Esophagus (tissue), 2 donors: ENCODE results near the gene FAAP100. TPM values are rescaled to one million over a fixed set of nuclear protein-coding genes. Genes with fewer than 3 reads are reported as not detected.
A peak's percentile ranks its signal among the peaks of the same experiment; 100 is the strongest.

Experiments
- H3K27ac ChIP-seq, 2 donors: one replicate each; pipeline ENCODE4 v1.5.1; 2013; ENCODE audit warnings: low read depth in 2 of 2, mild to moderate bottlenecking in 2 of 2, inconsistent platforms in 1 of 2, low read length in 1 of 2, moderate library complexity in 1 of 2
- H3K27me3 ChIP-seq, 2 donors: one replicate each; pipeline ENCODE4 v1.6.1; 2013; ENCODE audit warnings: low read length in 2 of 2, control low read depth in 1 of 2, mild to moderate bottlenecking in 1 of 2; ENCODE audit not compliant: insufficient read depth in 2 of 2, control insufficient read depth in 1 of 2
- H3K36me3 ChIP-seq, 2 donors: one replicate each; pipeline ENCODE4 v1.6.1; 2013; ENCODE audit warnings: low read length in 1 of 2; ENCODE audit not compliant: control insufficient read depth in 2 of 2, insufficient read depth in 2 of 2
- H3K4me1 ChIP-seq, 2 donors: one replicate each; pipeline ENCODE4 v1.6.1; 2013; ENCODE audit warnings: low read length in 1 of 2; ENCODE audit not compliant: control insufficient read depth in 2 of 2, insufficient read depth in 2 of 2
- H3K4me3 ChIP-seq, 2 donors: one replicate each; pipeline ENCODE4 v1.5.1; 2013; ENCODE audit warnings: low read length in 2 of 2, mild to moderate bottlenecking in 2 of 2, low read depth in 1 of 2, moderate library complexity in 1 of 2
- H3K9me3 ChIP-seq, 2 donors: one replicate each; pipeline ENCODE4 v1.6.1; 2013; ENCODE audit warnings: mild to moderate bottlenecking in 2 of 2, low read depth in 1 of 2, low read length in 1 of 2, moderate library complexity in 1 of 2; ENCODE audit not compliant: control insufficient read depth in 2 of 2, insufficient read depth in 1 of 2
- WGBS, 2 donors: extraction: QIAGEN DNeasy Blood & Tissue Kit; methylation state at CpG; one replicate each; pipeline ENCODE4 v1.1.7; 2013; 5-methylcytosine and 5-hydroxymethylcytosine counted together
- polyA plus RNA-seq, 2 donors: library from polyadenylated mRNA; stranded (reverse); fragments of 200-250 nt; gene quantifications; one replicate each; pipeline ENCODE4 v1.2.3, GENCODE V29; 2013
- donor health status: healthy with polysubstance abuse.
- donor health status: Bipolar disorder and iron deficiency.

FAAP100 gene
- polyA plus RNA-seq, 2 donors: 17.3 to 27.1 TPM

GRCh38 chr17:81510785-81511553, 41.2 kb downstream of the FAAP100 start:
- H3K9me3 ChIP-seq: no peaks in the 10 kb centered on the region
- H3K36me3 ChIP-seq: peaks cover 9 to 29% of the 10 kb centered on the region in 2 donors
- 1 to 2% methylated on average over 48 of the region's 48 CpGs for WGBS, 2 donors
- H3K4me3 ChIP-seq: peak overlapping the region; percentile 77 to 80
- peak overlapping the region; percentile 97 to 100 for H3K27ac ChIP-seq
- peaks cover 0 to 2% of the 10 kb centered on the region in 2 donors for H3K4me1 ChIP-seq
- H3K27me3 ChIP-seq: no peaks in the 10 kb centered on the region

GRCh38 chr17:81509972-81510784, 42.0 kb downstream of the FAAP100 start:
- H3K27ac ChIP-seq: peak overlapping the region; percentile 97 to 100
- no peaks in the 10 kb centered on the region for H3K4me1 ChIP-seq
- no peaks in the 10 kb centered on the region for H3K9me3 ChIP-seq
- peaks cover 9 to 29% of the 10 kb centered on the region in 2 donors for H3K36me3 ChIP-seq
- WGBS, 2 donors: 3 to 5% methylated on average over 22 of the region's 22 CpGs
- H3K4me3 ChIP-seq: peak overlapping the region; percentile 77 to 80
- no peaks in the 10 kb centered on the region for H3K27me3 ChIP-seq

GRCh38 chr17:81509207-81509971, 42.8 kb downstream of the FAAP100 start:
- Histone ChIP-seq H3K4me3 (peak overlapping the region; percentile 77 to 80), H3K4me1 (no peaks in the 10 kb centered on the region), H3K36me3 (peaks cover 9 to 29% of the 10 kb centered on the region in 2 donors), H3K9me3 (no peaks in the 10 kb centered on the region), H3K27me3 (no peaks in the 10 kb centered on the region), H3K27ac (peak overlapping the region; percentile 36 to 82)
- WGBS, 2 donors: 16 to 22% methylated on average over 12 of the region's 12 CpGs

GRCh38 chr17:81508639-81509206, 43.4 kb downstream of the FAAP100 start:
- Histone ChIP-seq H3K9me3 (no peaks in the 10 kb centered on the region), H3K27ac (peak overlapping the region; percentile 36 to 82), H3K4me1 (no peaks in the 10 kb centered on the region), H3K4me3 (peak overlapping the region; percentile 77 to 80), H3K36me3 (peaks cover 9 to 29% of the 10 kb centered on the region in 2 donors), H3K27me3 (no peaks in the 10 kb centered on the region)
- 56 to 60% methylated on average over 10 of the region's 10 CpGs for WGBS, 2 donors

- Histone ChIP-seq H3K27me3 (no peaks in the 10 kb centered on the region), H3K27ac (no peak overlapping the region), H3K4me3 (no peak overlapping the region), H3K4me1 (no peaks in the 10 kb centered on the region), H3K9me3 (no peaks in the 10 kb centered on the region), H3K36me3 (no peaks in the 10 kb centered on the region)
These were observed 48.5 kb downstream of the FAAP100 start for GRCh38 chr17:81503619-81504018.

- Histone ChIP-seq H3K9me3 (no peaks in the 10 kb centered on the region), H3K36me3 (no peaks in the 10 kb centered on the region), H3K4me1 (no peaks in the 10 kb centered on the region), H3K27ac (no peak overlapping the region), H3K27me3 (no peaks in the 10 kb centered on the region), H3K4me3 (no peak overlapping the region)
- 63 to 67% methylated on average over 12 of the region's 12 CpGs for WGBS, 2 donors
These were observed 49.6 kb downstream of the FAAP100 start for GRCh38 chr17:81502471-81503017.

GRCh38 chr17:81500047-81500446, 52.1 kb downstream of the FAAP100 start:
- Histone ChIP-seq H3K36me3 (no peaks in the 10 kb centered on the region), H3K9me3 (no peaks in the 10 kb centered on the region), H3K27ac (no peak overlapping the region), H3K27me3 (no peaks in the 10 kb centered on the region), H3K4me3 (no peak overlapping the region), H3K4me1 (no peaks in the 10 kb centered on the region)
- 57% methylated on average over 7 of the region's 7 CpGs for WGBS, 2 donors

- Histone ChIP-seq H3K4me3 (no peak overlapping the region), H3K27me3 (no peaks in the 10 kb centered on the region), H3K9me3 (no peaks in the 10 kb centered on the region), H3K27ac (no peak overlapping the region), H3K4me1 (no peaks in the 10 kb centered on the region), H3K36me3 (no peaks in the 10 kb centered on the region)
- 66 to 73% methylated on average over 12 of the region's 12 CpGs for WGBS, 2 donors
These were observed 52.6 kb downstream of the FAAP100 start for GRCh38 chr17:81499601-81499970.
